GM18511 (cell line): Measurements from ENCODE around the gene GDPGP1.
A peak's percentile ranks its signal among the peaks of the same experiment; 100 is the strongest.
"Not testable (repeated sequence)": the region's sequence is repeated elsewhere in the genome, so short reads cannot be mapped to it uniquely, and the experiment has no call there.

ENCODE experiments used
- ATAC-seq: cut with Tn5 transposase; IDR thresholded peaks from one replicate; pipeline ENCODE4 v1.9.1; 2021; ENCODE audit warnings: mild to moderate bottlenecking, moderate library complexity; ENCODE audit not compliant: unreplicated experiment

The GDPGP1 gene, protein sequence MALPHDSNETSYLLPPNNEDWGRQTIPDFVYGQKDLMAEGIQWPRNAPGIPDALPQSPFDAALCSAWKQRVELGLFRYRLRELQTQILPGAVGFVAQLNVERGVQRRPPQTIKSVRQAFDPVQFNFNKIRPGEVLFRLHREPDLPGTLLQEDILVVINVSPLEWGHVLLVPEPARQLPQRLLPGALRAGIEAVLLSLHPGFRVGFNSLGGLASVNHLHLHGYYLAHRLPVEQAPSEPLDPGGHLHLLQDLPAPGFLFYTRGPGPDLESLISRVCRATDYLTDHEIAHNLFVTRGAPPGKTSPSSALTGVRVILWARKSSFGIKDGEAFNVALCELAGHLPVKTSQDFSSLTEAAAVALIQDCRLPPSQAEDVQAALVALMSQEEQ

DNA sequence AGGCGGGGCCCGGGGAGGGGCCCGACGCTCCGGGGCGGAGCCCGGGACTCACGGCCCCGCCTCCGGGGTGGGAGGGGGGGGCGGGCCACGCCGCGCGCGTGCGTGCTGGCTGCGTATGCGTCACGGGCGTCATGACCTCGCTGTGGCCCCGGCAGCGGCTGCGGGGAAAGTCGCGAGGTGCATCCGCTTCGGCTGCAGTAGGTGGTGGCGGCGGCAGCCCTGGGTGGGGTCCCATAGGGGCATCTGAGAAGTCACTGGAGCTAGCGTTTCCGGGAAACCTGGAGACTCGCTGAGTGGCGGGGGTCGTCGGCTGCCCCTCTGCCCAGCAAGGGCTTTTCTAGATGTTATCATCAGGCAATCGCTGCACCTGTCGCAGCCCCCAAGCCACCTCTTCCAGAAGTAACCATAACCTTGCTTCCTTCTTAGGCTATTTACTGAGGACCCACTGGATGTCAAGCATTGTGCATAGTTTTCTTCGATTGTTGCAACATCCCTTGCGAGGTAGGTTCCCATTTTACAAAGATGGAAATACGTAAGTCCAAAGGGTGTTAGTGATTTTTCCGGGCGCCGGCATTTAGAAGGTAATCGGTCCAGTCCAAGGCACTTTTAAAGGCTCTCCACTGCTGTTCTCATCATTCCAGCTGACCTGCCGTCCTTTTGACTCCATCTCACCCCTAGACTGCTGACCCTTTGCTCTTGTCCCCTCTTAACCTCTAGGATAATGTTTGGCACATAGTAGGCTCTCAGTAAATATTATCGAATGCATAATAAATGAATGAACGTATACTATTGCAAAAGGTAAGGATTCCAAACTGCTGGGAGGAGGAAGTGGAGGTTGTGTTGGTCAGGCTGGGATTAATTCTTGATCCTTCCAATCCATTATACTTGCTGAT, at the start of gene GDPGP1:
Gene GDPGP1, plus strand, starts transcription at position 114 of the 893 bp plus-strand sequence. CDS start 6,700 bp downstream, outside the sequence.
- peak; percentile 66 for ATAC-seq

DNA sequence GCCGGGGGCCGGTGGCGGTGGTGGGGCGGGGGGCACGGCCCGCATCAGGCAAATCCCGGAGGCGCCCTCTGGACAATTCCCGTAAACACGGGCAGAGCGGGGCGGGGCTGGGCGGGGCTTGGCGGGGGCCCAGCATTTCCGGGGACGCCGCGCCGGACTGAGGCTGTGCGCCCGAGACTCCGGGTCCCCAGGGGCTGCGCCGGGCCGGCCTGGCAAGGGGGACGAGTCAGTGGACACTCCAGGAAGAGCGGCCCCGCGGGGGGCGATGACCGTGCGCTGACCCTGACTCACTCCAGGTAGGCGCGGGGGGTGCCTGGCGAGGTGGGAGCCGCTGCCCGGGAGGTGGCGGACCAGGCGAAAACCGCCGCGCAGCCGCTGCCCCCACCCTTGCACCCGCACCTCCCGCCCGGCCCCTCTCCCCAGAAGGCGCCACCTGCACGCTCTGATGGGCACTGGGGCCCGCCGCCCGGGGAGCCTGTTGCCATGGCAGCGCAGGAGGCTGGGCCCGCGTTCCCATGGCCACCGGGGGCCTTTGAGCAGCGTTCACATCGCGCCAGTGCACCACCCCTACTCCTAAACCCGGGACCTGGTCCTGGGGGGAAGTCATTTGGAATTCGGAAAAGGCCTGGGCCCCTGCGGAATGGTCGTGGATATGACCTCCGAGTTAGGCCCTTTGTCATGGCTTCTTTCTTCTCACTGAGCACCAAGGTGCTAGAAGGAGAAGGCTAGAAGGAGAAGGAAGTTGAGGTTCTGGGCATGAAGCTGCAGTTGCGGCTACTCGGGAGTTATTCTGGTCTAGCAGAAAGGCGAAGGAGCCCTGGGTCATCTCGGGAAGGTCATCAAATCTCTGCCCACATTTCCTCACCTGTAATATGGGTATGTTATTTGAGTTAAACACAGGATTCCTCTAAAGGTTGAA, 49.0 kb upstream of the GDPGP1 start:
- ATAC-seq, result peak; percentile 76

DNA sequence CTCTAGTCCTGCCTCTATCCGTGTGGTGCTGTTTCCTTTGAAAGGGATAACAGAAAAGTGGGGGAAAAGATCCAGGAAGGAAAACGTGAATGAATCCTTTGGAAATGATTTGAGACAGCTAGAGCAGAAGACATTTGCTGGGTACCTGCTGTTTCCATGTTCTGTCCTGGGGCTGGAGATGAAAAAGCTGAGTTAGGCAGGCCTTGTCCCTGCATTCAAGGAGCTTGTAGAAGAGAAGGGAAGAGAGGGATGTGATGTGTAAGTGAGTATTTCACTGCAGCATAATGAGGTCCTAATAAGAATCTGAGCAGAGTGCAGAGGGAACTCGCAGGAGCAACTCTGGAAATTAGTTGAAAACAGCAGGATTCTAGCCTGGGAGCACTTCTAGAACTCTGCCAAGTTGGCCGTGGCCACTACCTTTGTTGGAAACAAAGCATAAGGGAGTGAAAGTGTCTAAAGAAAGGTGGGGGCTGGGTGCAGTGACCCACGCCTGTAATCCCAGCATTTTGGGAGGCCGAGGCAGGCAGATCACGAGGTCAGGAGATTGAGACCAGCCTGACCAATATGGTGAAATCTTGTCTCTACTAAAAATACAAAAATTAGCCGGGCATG, 46.6 kb upstream of the GDPGP1 start:
- ATAC-seq, result no peak

- ATAC-seq, result not testable (repeated sequence)
Measured at GRCh38 chr15:90188065-90188464, 45.9 kb upstream of the GDPGP1 start.

GRCh38 chr15:90188914-90189748, 44.9 kb upstream of the GDPGP1 start:
- no peak for ATAC-seq

DNA sequence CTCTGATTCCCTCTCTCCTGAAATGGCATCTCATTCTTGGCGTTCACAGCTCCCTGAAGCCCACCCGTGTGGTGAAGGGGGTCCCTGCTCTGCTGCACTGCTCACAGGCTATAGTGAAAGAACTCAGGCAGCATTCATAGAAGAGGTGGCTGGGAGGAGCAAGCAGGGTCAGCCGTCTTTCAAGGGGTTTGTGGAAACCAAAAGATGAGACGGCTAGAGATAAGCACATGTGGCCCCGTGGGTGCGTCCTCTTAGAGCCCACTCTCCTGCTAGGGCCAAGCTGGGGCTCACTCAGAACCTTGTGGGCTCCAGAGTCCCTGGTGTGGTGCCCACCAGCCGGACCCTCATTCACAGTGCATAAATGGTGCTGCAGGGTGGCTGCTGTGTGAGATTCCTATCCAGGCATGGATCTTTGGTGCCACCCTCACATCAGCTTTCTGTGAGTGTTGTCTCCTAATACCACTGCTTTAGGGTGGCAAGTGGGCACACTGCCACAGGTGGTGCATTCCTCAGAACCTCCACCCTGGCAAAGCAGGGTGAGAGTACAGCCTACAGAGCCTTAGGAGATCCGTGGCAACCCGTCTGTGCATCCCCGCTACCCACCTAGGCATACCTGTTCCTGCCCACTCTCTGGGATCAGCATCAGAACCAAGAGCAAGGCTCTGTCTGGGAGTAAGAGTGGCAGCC, 44.1 kb upstream of the GDPGP1 start:
- ATAC-seq, result no peak

- ATAC-seq, result peak; percentile 57
Measured at GRCh38 chr15:90190606-90191343, 43.2 kb upstream of the GDPGP1 start.

DNA sequence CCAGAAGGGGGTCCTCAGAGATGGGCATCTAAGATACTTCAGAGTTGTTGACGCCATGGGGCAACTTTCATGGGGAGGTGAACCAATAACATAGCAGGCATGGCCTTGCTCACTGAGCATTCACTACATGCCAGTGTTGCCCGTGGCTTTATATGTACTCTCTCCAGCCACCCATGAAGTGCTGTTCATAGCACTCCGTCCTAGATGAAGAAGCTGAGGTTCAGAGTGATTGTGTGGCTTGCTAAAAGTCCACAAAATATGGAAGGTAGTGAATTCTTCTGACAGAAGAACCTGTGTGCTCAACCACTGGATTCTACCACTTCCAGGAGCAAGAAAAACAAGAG, 42.7 kb upstream of the GDPGP1 start:
- peak; percentile 28 for ATAC-seq

- peak; percentile 80 for ATAC-seq
Measured at GRCh38 chr15:90191794-90192509, 42.1 kb upstream of the GDPGP1 start.

GRCh38 chr15:90192961-90193786, 40.8 kb upstream of the GDPGP1 start:
- ATAC-seq, result no peak

DNA sequence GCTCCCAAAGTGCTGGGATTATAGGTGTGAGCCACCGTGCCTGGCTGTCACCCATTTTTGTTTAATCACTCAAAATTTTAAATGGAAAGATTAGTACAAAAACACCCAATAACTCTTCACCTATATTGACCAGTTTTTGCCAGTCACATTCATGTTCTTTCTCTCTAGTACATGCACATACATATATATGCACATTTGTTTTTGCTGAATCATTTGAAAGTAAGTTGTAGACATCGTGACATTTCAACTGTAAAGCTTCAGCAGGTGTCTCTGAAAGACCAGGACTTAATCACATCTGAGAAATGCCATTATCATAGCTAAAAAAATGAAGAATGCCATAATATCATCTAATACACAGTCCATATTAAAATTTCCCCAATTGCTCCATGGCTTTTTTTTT, 39.4 kb upstream of the GDPGP1 start:
- ATAC-seq, result no peak

DNA sequence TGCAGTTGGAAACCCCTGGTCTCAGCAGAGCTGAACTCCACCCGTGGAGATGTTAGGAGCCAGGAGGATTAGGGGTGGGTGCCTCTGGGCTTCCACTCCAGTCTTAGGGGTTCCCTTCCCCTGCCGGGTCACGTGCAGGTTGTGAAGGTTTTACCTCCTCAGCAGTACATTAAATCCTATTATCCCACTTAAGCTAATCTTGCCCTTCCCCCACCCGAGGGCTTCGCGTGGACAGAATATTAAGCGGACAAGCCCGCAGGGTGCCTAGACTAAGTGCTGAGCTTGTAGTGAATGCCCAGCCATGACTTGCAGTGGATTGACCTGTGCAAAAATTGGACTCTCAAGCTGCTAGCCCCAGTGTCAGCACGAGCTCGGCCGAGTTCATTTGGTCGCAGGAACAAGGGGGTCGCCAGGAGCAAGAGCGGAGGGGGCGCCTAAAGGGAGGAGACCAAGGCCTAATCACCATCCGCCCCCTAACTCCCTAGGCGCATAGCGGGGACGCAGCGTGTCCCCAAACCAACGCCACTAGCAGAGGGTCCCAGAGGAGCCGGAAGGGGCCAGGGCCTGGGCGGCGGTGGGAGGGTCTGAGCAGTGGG, 33.4 kb upstream of the GDPGP1 start:
- peak; percentile 21 for ATAC-seq

GRCh38 chr15:90201130-90201943, 32.7 kb upstream of the GDPGP1 start, which contains the start of gene SEMA4B:
Gene SEMA4B (plus strand): TSS chr15:90201330. CDS start chr15:90201579, 249 bp downstream.
- ATAC-seq, result peak; percentile 83

DNA sequence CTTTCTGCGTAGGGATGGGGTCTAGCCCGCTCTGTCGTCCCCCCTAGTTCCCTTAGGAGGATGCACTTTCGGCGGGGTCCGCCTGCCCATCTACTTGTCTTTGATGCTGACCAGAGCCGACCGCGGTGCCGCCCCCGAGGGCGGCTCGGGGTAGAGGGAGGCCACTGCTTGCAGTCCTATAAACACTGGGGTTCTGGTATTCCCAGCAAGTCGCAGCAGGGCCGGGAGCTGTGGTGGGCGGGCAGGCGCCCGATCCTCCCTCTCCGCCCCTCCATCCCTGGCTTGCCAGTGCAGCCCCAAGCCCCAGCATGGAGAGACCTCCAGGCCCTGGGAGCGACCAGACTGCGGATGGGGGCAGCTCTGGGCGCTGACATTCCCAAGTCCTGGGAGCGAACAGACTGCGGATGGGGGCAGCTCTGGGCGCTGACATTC, 32.0 kb upstream of the GDPGP1 start:
- ATAC-seq, result peak; percentile 23

DNA sequence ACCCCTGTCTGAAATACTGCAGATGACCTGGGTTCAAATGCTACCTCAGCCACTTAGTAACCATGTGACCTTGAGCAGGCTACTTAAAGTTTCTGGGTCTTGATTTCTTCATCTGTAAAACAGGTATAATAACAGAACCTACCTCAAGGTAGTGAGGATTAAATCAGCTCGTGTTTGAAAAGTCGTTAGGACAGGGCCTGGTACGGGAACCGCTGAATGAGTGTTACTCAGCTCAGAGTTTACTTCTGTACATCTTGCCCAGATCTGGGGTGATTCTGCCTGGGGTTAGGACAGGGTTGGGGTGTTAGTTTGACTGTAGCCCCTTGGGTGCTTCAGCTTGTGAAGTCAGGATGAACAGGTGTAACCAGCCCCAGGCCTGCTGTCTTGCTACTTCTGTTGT, 31.1 kb upstream of the GDPGP1 start:
- ATAC-seq, result no peak
